HFF-Myc (cell line): ENCODE data around the gene SOWAHC.
"Not testable (repeated sequence)": the region's sequence is repeated elsewhere in the genome, so short reads cannot be mapped to it uniquely, and the experiment has no call there.

Experiments
- DNase-seq: peaks from one replicate; pipeline ENCODE4 v3.0.0-alpha.2; 2011; ENCODE audit warnings: low read depth; ENCODE audit errors: extremely low read depth
- H3K4me3 ChIP-seq: replicated peaks from 2 replicates; pipeline ENCODE4 v1.5.1; 2011; ENCODE audit warnings: low read depth, mild to moderate bottlenecking, control low read depth, low read length
- CTCF ChIP-seq: IDR thresholded peaks from 2 replicates; pipeline ENCODE4 v1.5.1; 2012; ENCODE audit warnings: mild to moderate bottlenecking, low read depth, low read length, control low read depth; ENCODE audit errors: missing control alignments

The SOWAHC gene

GRCh38 chr2:109616184-109616583 is 2.0 kb downstream of the SOWAHC start:
- DNase-seq: no peak
- no peak for TF ChIP-seq CTCF
- H3K4me3 ChIP-seq: peak overlapping the region; percentile 89

GRCh38 chr2:109619032-109619615 is 5.0 kb downstream of the SOWAHC start:
- no peak for DNase-seq
- TF ChIP-seq CTCF: no peak
- H3K4me3 ChIP-seq: no peak overlapping the region

GRCh38 chr2:109623297-109623696 is 9.1 kb downstream of the SOWAHC start:
- no peak for TF ChIP-seq CTCF
- H3K4me3 ChIP-seq: no peak overlapping the region
- DNase-seq: no peak

GRCh38 chr2:109623923-109624322 is 9.8 kb downstream of the SOWAHC start:
- H3K4me3 ChIP-seq: no peak overlapping the region
- DNase-seq: no peak
- TF ChIP-seq CTCF: no peak

- no peak overlapping the region for H3K4me3 ChIP-seq
- no peak for TF ChIP-seq CTCF
- DNase-seq: no peak
These were observed 10.2 kb downstream of the SOWAHC start for GRCh38 chr2:109624339-109624738.

GRCh38 chr2:109628321-109628720 is 14.2 kb downstream of the SOWAHC start:
- H3K4me3 ChIP-seq, DNase-seq: not testable (repeated sequence)

- no peak for TF ChIP-seq CTCF
- DNase-seq: no peak
- H3K4me3 ChIP-seq: no peak overlapping the region
These were observed 15.7 kb downstream of the SOWAHC start for GRCh38 chr2:109629867-109630266.
